GM23338 (cell line): ENCODE results near the gene FDXR. TPM values are rescaled to one million over a fixed set of nuclear protein-coding genes. Genes with fewer than 3 reads are reported as not detected.
A peak's percentile ranks its signal among the peaks of the same experiment; 100 is the strongest.

Experiments
- ATAC-seq: fragments of 200-7000 bp; cut with Tn5 transposase; 3 replicates; pipeline ENCODE4 v1.9.1; 2020
- DNase-seq: peaks from one replicate; pipeline ENCODE4 v3.0.0-alpha.2; 2015; ENCODE audit warnings: low spot score
- H2AFZ ChIP-seq: fragments of 200-600 bp; sonication (generic); 2 replicates; pipeline ENCODE4 v1.8.0; 2016; ENCODE audit warnings: antibody characterized with exemption, mild to moderate bottlenecking, moderate library complexity
- H3F3A ChIP-seq: fragments of 200-600 bp; sonication (generic); replicated peaks from 2 replicates; pipeline ENCODE4 v1.8.0; 2017; ENCODE audit warnings: antibody characterized with exemption, mixed run types, low read depth
- H3K27ac ChIP-seq: fragments of 200-600 bp; sonication (generic); 2 replicates; pipeline ENCODE4 v1.6.1; 2016; ENCODE audit warnings: low read depth
- H3K27me3 ChIP-seq: fragments of 200-600 bp; sonication (generic); 2 replicates; pipeline ENCODE4 v1.8.0; 2016; ENCODE audit warnings: mild to moderate bottlenecking, mixed run types, moderate library complexity; ENCODE audit not compliant: insufficient read depth
- H3K36me3 ChIP-seq: fragments of 200-600 bp; sonication (generic); 2 replicates; pipeline ENCODE4 v1.8.0; 2016; ENCODE audit warnings: mild to moderate bottlenecking; ENCODE audit not compliant: insufficient read depth
- H3K4me1 ChIP-seq: fragments of 200-600 bp; sonication (generic); 2 replicates; pipeline ENCODE4 v1.8.0; 2016; ENCODE audit warnings: mild to moderate bottlenecking, moderate library complexity; ENCODE audit not compliant: insufficient read depth
- H3K4me2 ChIP-seq: fragments of 200-600 bp; sonication (generic); 2 replicates; pipeline ENCODE4 v1.7.1; 2017; ENCODE audit warnings: mixed run types
- H3K4me3 ChIP-seq: fragments of 200-600 bp; sonication (generic); 2 replicates; pipeline ENCODE4 v1.6.1; 2016; ENCODE audit warnings: mixed run types
- H3K79me2 ChIP-seq: fragments of 200-600 bp; sonication (generic); replicated peaks from 2 replicates; pipeline ENCODE4 v1.8.0; 2017; ENCODE audit warnings: mild to moderate bottlenecking; ENCODE audit not compliant: insufficient read depth
- H3K9me2 ChIP-seq: fragments of 200-600 bp; sonication (generic); 2 replicates; pipeline ENCODE4 v1.8.0; 2017; ENCODE audit not compliant: insufficient read depth
- H4K20me1 ChIP-seq: fragments of 200-600 bp; sonication (generic); replicated peaks from 2 replicates; pipeline ENCODE4 v1.8.0; 2017; ENCODE audit warnings: mild to moderate bottlenecking; ENCODE audit not compliant: insufficient read depth
- H3K27ac Mint-ChIP-seq: 2 replicates; pipeline ENCODE4 v1.8.0; 2020; ENCODE audit warnings: inconsistent platforms, mild to moderate bottlenecking, moderate library complexity, mixed read lengths
- H3K27me3 Mint-ChIP-seq: 3 replicates; pipeline ENCODE4 v1.8.0; 2022; ENCODE audit warnings: low read depth, mild to moderate bottlenecking, moderate library complexity, mixed read lengths, inconsistent platforms; ENCODE audit not compliant: insufficient read depth, poor library complexity
- H3K36me3 Mint-ChIP-seq: 3 replicates; pipeline ENCODE4 v1.8.0; 2021; ENCODE audit warnings: low read depth, mild to moderate bottlenecking, inconsistent platforms, moderate library complexity, mixed read lengths
- H3K4me1 Mint-ChIP-seq: 3 replicates; pipeline ENCODE4 v1.8.0; 2020; ENCODE audit warnings: mild to moderate bottlenecking, inconsistent platforms, mixed read lengths
- H3K4me3 Mint-ChIP-seq: 3 replicates; pipeline ENCODE4 v1.8.0; 2021; ENCODE audit warnings: moderate library complexity, mild to moderate bottlenecking, inconsistent platforms, mixed read lengths
- H3K9me3 Mint-ChIP-seq: 3 replicates; pipeline ENCODE4 v1.8.0; 2020; ENCODE audit warnings: moderate library complexity, mild to moderate bottlenecking, inconsistent platforms, mixed read lengths
- CREB1 ChIP-seq: fragments of 250-450 bp; sonication (Bioruptor Pico); IDR thresholded peaks from 2 replicates; pipeline ENCODE4 v1.5.0; 2020; ENCODE audit warnings: low read depth, mild to moderate bottlenecking, moderate library complexity
- CTCF ChIP-seq, 2 experiments: fragments of 200-600 bp in 1 of 2; sonication (generic) in 1 of 2; conservative IDR thresholded peaks; 2 replicates each; pipeline versions ENCODE4 v1.5.1 to v1.6.1; 2016 to 2017; ENCODE audit warnings: antibody characterized with exemption in 2 of 2, low read depth in 2 of 2, mild to moderate bottlenecking in 2 of 2, moderate library complexity in 1 of 2
- JUNB ChIP-seq: IDR thresholded peaks from one replicate; pipeline ENCODE4 v1.6.1; 2016; ENCODE audit warnings: antibody characterized with exemption; ENCODE audit not compliant: unreplicated experiment
- NANOG ChIP-seq: IDR thresholded peaks from 2 replicates; pipeline ENCODE4 v1.6.1; 2016; ENCODE audit warnings: antibody characterized with exemption, borderline replicate concordance
- POLR2AphosphoS5 ChIP-seq: IDR thresholded peaks from 2 replicates; pipeline ENCODE4 v1.6.1; 2016; ENCODE audit warnings: antibody characterized with exemption, low read depth
- ZNF114 ChIP-seq: fragments of 250-450 bp; sonication (Bioruptor Pico); IDR thresholded peaks from 2 replicates; pipeline ENCODE4 v1.5.0; 2020; ENCODE audit warnings: mild to moderate bottlenecking, moderate library complexity
- ZNF331 ChIP-seq: fragments of 250-450 bp; sonication (Bioruptor Pico); IDR thresholded peaks from 2 replicates; pipeline ENCODE4 v1.5.0; 2020; ENCODE audit warnings: low read depth, mild to moderate bottlenecking, moderate library complexity
- long read RNA-seq: library from polyadenylated mRNA; unstranded; transcript quantifications from one replicate; pipeline ENCODE4 v2.0.0, GENCODE V29; 2020; ENCODE audit not compliant: unreplicated experiment
- polyA plus RNA-seq: library from polyadenylated mRNA; unstranded; fragments of >200 nt; fragmentation: Nextera tagmentation; extraction: Ambion mirVana; gene quantifications from 2 replicates; pipeline ENCODE4 v1.2.1, GENCODE V29; 2016
- total RNA-seq: library from RNA; depleted of rRNA; stranded (reverse); fragments of >200 nt; shearing (Covaris generic); gene quantifications from 2 replicates; pipeline ENCODE4 v1.2.3, GENCODE V29; 2014; rRNA removed
- TF ChIP-seq, protein P1 (sequence below): IDR thresholded peaks from one replicate; pipeline ENCODE4 v1.6.1; 2018; ENCODE audit warnings: antibody characterized with exemption; ENCODE audit not compliant: unreplicated experiment

The FDXR gene
- 33.1 and 34.5 TPM in 2 replicates for total RNA-seq
- 19.9 and 21.7 TPM in 2 replicates for polyA plus RNA-seq
- long read RNA-seq, transcript FDXR-201 (12 exons, 1,875 nt): major isoform, 17 of 28 reads
- long read RNA-seq, partial matches to known transcripts: 1 of 28 reads
- long read RNA-seq, other reads (novel, unspliced or antisense): 10 of 28 reads

GRCh38 chr17:74872313-74873036 is at the start of gene FDXR:
TSS of gene FDXR (minus strand) at chr17:74872994. CDS start at chr17:74872944, 50 bp downstream.
- Mint-ChIP-seq H3K27ac (peak within 1 kb of the TSS; percentile 94), H3K9me3 (peaks cover 2% of the 10 kb centered on the region; the same call in 1 of the 3 replicates), H3K4me1 (peaks cover 24% of the 10 kb centered on the region), H3K27me3 (peaks cover 23% of the 10 kb centered on the region), H3K4me3 (peak within 1 kb of the TSS; percentile 91), H3K36me3 (peaks cover 6% of the 10 kb centered on the region; the same call in 1 of the 3 replicates)
- Histone ChIP-seq H3K27me3 (0 out of 2 replicates have a peak, but pooled peaks cover 7% of the 10 kb centered on the region), H3F3A (0 out of 2 replicates have a peak, but pooled peaks cover 4% of the 10 kb centered on the region), H3K36me3 (no peaks in the 10 kb centered on the region), H2AFZ (peak within 1 kb of the TSS; percentile 93; the same call in 1 of the 2 replicates), H4K20me1 (peaks cover 3% of the 10 kb centered on the region; the same call in 1 of the 2 replicates), H3K4me1 (peaks cover 9% of the 10 kb centered on the region; the same call in 1 of the 2 replicates), H3K4me2 (peak within 1 kb of the TSS; percentile 99), H3K4me3 (peak within 1 kb of the TSS; percentile 95), H3K27ac (peak within 1 kb of the TSS; percentile 73), H3K9me2 (no peaks in the 10 kb centered on the region), H3K79me2 (no peaks in the 10 kb centered on the region)
- no peak for TF ChIP-seq CREB1 (CRISPR knock-in tag)
- TF ChIP-seq POLR2AphosphoS5: peak; percentile 96
- ATAC-seq (peak; percentile 81), DNase-seq (no peak)

DNA sequence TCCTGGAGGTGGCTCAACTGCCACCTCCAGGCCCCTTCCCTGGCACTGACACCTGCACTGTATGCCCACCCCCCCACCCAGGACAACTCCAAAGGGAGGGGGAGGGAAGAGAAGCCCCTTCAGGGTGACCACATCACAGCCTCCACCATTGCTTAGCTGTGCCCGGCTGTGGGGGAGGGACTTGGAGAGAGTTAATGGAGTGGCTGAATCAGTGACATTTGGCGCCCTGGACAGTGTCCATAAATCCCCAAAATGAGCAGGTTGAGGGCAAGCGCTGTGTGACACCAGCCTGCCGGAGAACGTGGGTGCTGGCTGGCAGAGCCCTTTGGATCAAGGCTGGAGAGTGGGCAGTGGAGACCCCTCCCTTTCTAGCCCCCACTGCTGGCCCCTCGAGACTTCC is 49.4 kb upstream of the FDXR start:
- H3K36me3 ChIP-seq: no peaks in the 10 kb centered on the region
- H3K27me3 ChIP-seq: peaks cover 65% of the 10 kb centered on the region
- TF ChIP-seq POLR2AphosphoS5 (no peak), NANOG (no peak), ZNF331 (no peak), CREB1 (CRISPR knock-in tag) (no peak), ZNF114 (CRISPR knock-in tag) (no peak), CTCF (conservative IDR thresholded peaks at IDR 0.05; ENCODE audit: low read depth in 2 of 2) (no peak), JUNB (no peak)
- TF ChIP-seq, protein P1, sequence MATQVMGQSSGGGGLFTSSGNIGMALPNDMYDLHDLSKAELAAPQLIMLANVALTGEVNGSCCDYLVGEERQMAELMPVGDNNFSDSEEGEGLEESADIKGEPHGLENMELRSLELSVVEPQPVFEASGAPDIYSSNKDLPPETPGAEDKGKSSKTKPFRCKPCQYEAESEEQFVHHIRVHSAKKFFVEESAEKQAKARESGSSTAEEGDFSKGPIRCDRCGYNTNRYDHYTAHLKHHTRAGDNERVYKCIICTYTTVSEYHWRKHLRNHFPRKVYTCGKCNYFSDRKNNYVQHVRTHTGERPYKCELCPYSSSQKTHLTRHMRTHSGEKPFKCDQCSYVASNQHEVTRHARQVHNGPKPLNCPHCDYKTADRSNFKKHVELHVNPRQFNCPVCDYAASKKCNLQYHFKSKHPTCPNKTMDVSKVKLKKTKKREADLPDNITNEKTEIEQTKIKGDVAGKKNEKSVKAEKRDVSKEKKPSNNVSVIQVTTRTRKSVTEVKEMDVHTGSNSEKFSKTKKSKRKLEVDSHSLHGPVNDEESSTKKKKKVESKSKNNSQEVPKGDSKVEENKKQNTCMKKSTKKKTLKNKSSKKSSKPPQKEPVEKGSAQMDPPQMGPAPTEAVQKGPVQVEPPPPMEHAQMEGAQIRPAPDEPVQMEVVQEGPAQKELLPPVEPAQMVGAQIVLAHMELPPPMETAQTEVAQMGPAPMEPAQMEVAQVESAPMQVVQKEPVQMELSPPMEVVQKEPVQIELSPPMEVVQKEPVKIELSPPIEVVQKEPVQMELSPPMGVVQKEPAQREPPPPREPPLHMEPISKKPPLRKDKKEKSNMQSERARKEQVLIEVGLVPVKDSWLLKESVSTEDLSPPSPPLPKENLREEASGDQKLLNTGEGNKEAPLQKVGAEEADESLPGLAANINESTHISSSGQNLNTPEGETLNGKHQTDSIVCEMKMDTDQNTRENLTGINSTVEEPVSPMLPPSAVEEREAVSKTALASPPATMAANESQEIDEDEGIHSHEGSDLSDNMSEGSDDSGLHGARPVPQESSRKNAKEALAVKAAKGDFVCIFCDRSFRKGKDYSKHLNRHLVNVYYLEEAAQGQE: no peak
- Mint-ChIP-seq H3K27ac (no peak overlapping the region), H3K9me3 (no peaks in the 10 kb centered on the region), H3K4me3 (peak overlapping the region; percentile 66), H3K27me3 (peaks cover 55% of the 10 kb centered on the region), H3K36me3 (no peaks in the 10 kb centered on the region), H3K4me1 (peaks cover 7% of the 10 kb centered on the region)
- H2AFZ ChIP-seq: no peak overlapping the region
- no peak for ATAC-seq
- H3K9me2 ChIP-seq: no peaks in the 10 kb centered on the region
- DNase-seq: no peak
- no peak overlapping the region for H3K4me3 ChIP-seq
- H3F3A ChIP-seq: no peaks in the 10 kb centered on the region
- H3K79me2 ChIP-seq: no peaks in the 10 kb centered on the region
- no peak overlapping the region for H3K27ac ChIP-seq
- H3K4me1 ChIP-seq: peaks cover 16% of the 10 kb centered on the region
- no peak overlapping the region for H3K4me2 ChIP-seq
- no peaks in the 10 kb centered on the region for H4K20me1 ChIP-seq
